BE2C (cell line): ENCODE data around the gene PPP1R12B.
A peak's percentile ranks its signal among the peaks of the same experiment; 100 is the strongest.
"Not testable (repeated sequence)": the region's sequence is repeated elsewhere in the genome, so short reads cannot be mapped to it uniquely, and the experiment has no call there.

Experiments
- DNase-seq: peaks from one replicate; pipeline ENCODE4 v3.0.0-alpha.2; 2020
- H3K27me3 ChIP-seq: fragments of 250-450 bp; sonication (Bioruptor Pico); 2 replicates; pipeline ENCODE4 v1.5.1; 2020; ENCODE audit warnings: mild to moderate bottlenecking
- H3K36me3 ChIP-seq: fragments of 250-450 bp; sonication (Bioruptor Pico); 2 replicates; pipeline ENCODE4 v1.5.1; 2020; ENCODE audit warnings: mild to moderate bottlenecking
- H3K4me1 ChIP-seq: fragments of 250-450 bp; sonication (Bioruptor Pico); 2 replicates; pipeline ENCODE4 v1.5.1; 2020
- H3K4me3 ChIP-seq: 2 replicates; pipeline ENCODE4 v1.5.1; 2011; ENCODE audit warnings: low read depth, low read length
- H3K9me3 ChIP-seq: fragments of 250-450 bp; sonication (Bioruptor Pico); 2 replicates; pipeline ENCODE4 v1.5.1; 2020
- CTCF ChIP-seq: IDR thresholded peaks from 2 replicates; pipeline ENCODE4 v1.5.1; 2012; ENCODE audit warnings: mild to moderate bottlenecking, low read depth, low read length

PPP1R12B gene

GRCh38 chr1:202459470-202460142 lies 111.1 kb downstream of the PPP1R12B start:
- H3K4me3 ChIP-seq, H3K4me1 ChIP-seq, H3K9me3 ChIP-seq, H3K27me3 ChIP-seq, DNase-seq, H3K36me3 ChIP-seq: not testable (repeated sequence)

DNA sequence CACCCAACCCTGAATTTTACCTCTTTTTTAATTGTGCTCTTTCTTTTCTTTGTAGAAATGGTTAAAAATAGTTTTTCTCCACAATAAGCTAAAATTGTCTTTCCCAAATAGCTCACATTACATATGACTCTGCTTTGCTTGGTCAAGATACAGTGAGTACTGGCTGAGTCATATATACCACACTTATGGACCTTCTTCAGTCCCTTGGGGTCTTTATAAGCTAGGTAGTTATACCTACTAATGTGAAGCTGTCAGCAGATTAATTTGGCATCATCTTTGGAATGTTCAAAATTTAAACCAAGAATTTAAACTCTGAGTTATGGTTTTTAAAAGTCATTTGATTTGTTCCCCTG lies 111.6 kb downstream of the PPP1R12B start:
- H3K27me3 ChIP-seq, H3K4me3 ChIP-seq, H3K36me3 ChIP-seq, H3K4me1 ChIP-seq, H3K9me3 ChIP-seq, DNase-seq: not testable (repeated sequence)

DNA sequence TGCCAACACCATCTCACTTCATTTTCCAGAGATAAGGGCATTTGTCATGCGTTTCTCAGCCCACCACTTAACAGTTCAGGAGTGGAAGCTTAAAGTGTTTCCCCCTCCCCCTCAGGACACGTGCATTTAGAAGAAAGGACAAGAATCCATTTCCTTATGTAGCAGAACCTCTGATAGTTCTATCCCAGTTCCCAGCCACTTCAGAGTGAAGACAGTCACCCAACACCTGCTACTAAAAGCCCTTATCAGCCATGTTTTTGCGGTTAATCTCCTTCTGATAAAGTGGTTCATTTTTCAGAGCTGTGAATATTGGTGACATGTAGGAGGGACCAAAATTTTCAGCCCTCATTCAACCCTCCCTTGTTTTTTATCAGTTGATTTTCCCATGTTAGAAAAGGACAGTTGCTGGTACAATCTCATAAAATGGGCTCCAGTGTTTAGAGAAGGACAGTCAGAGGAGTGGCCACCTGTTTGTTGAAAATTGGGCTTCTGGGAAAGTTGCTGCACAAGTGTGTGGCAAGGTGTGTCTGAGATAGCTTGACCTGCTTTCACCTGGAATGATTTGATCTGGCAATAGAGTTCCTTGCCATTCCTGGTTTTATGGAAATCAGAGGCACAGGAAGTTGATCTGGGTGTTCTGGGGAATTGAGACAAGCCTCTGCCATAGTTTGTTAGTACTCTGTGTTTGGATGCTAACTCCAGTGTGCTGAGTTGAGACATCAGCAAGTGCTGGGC lies 114.0 kb downstream of the PPP1R12B start:
- no peak for DNase-seq
- Histone ChIP-seq H3K27me3 (no peaks in the 10 kb centered on the region), H3K4me3 (no peak overlapping the region), H3K9me3 (no peaks in the 10 kb centered on the region), H3K4me1 (peaks cover 10% of the 10 kb centered on the region), H3K36me3 (no peaks in the 10 kb centered on the region)
- TF ChIP-seq CTCF, result no peak

GRCh38 chr1:202464153-202464742 lies 115.7 kb downstream of the PPP1R12B start:
- H3K27me3 ChIP-seq, H3K4me1 ChIP-seq, DNase-seq, H3K9me3 ChIP-seq, H3K4me3 ChIP-seq, H3K36me3 ChIP-seq: not testable (repeated sequence)
- TF ChIP-seq CTCF, result peak; percentile 55

GRCh38 chr1:202465644-202466270 lies 117.3 kb downstream of the PPP1R12B start:
- not testable (repeated sequence) for H3K27me3 ChIP-seq, H3K9me3 ChIP-seq, DNase-seq, H3K36me3 ChIP-seq, H3K4me3 ChIP-seq, H3K4me1 ChIP-seq

- H3K4me3 ChIP-seq, H3K9me3 ChIP-seq: not testable (repeated sequence)
These were observed 117.8 kb downstream of the PPP1R12B start for GRCh38 chr1:202466339-202466738.

DNA sequence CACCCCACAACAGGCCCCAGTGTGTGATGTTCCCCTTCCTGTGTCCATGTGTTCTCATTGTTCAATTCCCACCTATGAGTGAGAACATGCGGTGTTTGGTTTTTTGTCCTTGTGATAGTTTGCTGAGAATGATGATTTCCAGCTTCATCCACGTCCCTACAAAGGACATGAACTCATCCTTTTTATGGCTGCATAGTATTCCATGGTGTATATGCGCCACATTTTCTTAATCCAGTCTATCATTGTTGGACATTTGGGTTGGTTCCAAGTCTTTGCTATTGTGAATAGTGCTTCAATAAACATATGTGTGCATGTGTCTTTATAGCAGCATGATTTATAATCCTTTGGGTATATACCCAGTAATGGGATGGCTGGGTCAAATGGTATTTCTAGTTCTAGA lies 118.9 kb downstream of the PPP1R12B start:
- not testable (repeated sequence) for H3K4me3 ChIP-seq, DNase-seq, H3K27me3 ChIP-seq, H3K36me3 ChIP-seq, H3K4me1 ChIP-seq, H3K9me3 ChIP-seq

More at GRCh38 chr1:202466339-202466738, 117.8 kb downstream of the PPP1R12B start:
- H3K36me3 ChIP-seq, H3K27me3 ChIP-seq, DNase-seq, H3K4me1 ChIP-seq: not testable (repeated sequence)

DNA sequence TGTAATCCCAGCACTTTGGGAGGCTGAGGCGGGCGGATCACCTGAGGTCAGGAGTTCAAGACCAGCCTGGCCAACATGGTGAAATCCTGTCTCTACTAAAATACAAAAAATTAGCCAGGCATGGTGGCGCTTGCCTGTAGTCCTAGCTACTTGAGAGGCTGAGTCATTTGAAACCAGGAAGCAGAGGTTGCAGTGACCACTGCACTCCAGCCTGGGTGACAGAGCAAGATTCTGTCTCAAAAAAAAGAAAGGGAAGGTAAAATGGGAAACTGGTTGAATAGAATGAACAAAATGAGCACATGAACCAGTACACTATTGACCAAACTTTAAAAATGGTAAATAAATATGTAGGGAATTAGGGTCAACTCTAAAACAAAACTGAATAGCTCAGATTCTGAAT lies 120.2 kb downstream of the PPP1R12B start:
- H3K9me3 ChIP-seq, result not testable (repeated sequence)

DNA sequence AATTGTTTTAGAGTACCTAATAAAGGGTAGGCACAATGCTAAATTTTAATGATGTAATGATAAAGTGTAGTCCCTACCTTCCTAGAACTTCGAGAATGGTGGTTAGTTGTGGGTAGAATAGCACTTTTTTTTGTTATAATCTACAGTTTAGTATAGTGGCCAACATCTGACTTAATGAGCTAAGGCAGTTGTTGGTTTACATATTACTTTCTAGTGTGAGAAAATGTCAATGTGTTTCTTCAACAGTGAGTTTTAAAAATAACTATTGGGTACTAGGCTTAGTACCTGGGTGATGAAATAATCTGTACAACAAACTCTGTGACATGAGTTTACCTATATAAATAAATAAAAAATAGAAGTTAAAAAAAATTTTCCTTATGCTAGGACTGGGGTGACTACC lies 120.6 kb downstream of the PPP1R12B start:
- not testable (repeated sequence) for H3K27me3 ChIP-seq, H3K4me1 ChIP-seq, H3K36me3 ChIP-seq, H3K9me3 ChIP-seq, H3K4me3 ChIP-seq, DNase-seq

More for the DNA sequence above, 120.2 kb downstream of the PPP1R12B start:
- DNase-seq, H3K4me3 ChIP-seq, H3K4me1 ChIP-seq, H3K27me3 ChIP-seq, H3K36me3 ChIP-seq: not testable (repeated sequence)
